CD4-positive, alpha-beta T cell treated with Interleukin-6 for 4 hours (primary cell): ENCODE data around the gene TBC1D14.
"Not testable (repeated sequence)": the region's sequence is repeated elsewhere in the genome, so short reads cannot be mapped to it uniquely, and the experiment has no call there.

Source experiments
- DNase-seq: peaks from one replicate; pipeline ENCODE4 v3.0.0-alpha.2; 2020; ENCODE audit warnings: mixed read lengths

The TBC1D14 gene

GRCh38 chr4:6910960-6911874, 1.6 kb downstream of the TBC1D14 start:
- no peak for DNase-seq

- not testable (repeated sequence) for DNase-seq
Observed at GRCh38 chr4:6911917-6912316, 2.3 kb downstream of the TBC1D14 start.

- no peak for DNase-seq
Observed at GRCh38 chr4:6912441-6912840, 2.8 kb downstream of the TBC1D14 start.

DNA sequence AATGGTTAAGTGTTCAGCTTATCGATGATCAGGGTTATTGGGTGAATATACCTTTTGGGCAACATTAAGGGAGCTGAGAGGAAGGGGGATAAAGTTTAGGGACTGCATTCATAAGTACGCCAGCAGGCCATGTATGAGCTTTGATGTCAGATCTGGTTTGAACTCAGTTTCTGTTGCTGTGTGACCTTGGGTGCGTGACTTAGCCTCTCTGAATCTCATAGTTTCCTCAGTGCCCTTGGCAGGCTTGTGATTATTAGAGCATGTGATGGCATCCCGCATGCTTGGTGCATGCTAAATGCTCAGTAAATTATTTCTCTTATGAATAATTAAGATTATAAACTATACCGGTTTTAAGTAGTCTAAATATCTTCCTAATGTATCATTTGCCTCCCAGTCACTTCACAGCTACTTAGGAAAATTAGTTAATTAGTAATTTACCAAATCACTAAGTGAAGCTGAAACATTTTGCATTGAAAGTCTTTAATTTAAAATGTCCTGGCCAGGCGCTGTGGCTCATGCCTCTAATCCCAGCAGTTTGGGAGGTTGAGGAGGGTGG, 3.8 kb downstream of the TBC1D14 start:
- no peak for DNase-seq

- DNase-seq: no peak
Observed at GRCh38 chr4:6914448-6914847, 4.8 kb downstream of the TBC1D14 start.

DNA sequence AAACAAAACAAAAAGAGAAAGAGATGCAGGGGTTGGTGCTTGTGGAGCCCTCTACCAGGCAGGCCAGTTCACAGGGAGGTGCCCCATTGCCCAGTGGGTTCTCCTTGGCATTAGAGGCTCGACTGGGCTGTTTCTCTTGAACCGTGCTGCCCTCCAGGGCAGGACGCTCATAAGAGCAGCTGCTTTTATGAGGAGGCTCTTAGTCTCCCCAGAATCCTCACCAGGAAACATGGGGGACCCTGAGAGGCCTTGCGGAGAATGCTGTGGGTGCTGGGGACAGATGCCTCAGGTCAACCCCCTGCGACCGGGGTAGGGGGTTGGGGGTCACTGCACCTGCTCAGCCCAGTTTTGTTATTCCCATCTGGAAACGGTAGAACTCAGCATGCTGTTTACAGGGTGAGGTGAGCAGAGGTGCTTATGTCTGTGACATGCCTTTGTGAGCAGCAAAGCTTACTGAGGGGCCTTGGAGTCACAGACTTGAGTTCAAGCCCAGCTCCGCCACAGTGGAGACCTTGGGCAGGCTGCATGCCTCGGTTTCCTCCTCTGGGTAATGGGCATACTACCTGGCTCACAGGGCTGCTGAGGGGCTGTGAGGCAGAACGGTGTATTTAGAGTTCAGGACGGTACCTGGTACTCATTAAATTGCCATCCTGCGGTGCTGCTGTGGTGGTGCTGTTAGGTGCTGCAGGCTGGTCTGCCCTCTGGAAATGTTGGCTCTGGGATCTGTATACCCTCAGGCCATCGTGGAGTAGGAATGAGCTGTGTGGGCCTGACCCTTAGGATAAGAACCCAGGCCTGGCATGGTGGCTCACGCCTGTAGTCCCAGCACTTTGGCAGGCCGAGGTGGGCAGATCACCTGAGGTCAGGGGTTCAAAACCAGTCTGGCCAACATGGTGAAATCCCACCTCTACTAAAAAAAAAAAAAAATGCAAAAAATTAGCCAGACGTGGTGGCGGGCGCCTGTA, 5.7 kb downstream of the TBC1D14 start:
- no peak for DNase-seq

GRCh38 chr4:6916069-6916586, 6.5 kb downstream of the TBC1D14 start:
- no peak for DNase-seq

- DNase-seq: peak; percentile 77
Observed at GRCh38 chr4:6916587-6917460, 7.2 kb downstream of the TBC1D14 start.

- DNase-seq: peak; percentile 48
Observed at GRCh38 chr4:6917461-6918271, 8.0 kb downstream of the TBC1D14 start.

- peak; percentile 47 for DNase-seq
Observed at GRCh38 chr4:6918338-6918737, 8.7 kb downstream of the TBC1D14 start.

DNA sequence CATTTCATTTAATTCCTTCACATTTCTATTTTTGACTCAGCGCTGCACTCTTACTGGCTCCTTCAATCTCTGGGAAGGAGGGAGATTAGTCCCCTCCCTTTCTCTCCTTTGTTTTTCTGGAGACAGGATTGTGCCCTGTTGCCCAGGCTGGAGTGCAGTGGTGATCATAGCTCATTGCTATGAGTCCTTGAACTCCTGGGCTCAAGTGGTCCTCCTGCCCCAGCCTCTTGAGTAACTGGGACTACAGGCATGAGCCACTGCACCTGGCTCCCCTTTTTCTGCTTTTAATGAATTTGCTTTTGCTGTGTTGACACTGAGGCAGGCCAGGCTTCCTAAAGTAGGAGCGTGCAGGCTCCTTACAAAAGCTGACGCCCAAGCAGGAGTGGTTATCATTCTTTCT, 10.5 kb downstream of the TBC1D14 start:
- DNase-seq: no peak

DNA sequence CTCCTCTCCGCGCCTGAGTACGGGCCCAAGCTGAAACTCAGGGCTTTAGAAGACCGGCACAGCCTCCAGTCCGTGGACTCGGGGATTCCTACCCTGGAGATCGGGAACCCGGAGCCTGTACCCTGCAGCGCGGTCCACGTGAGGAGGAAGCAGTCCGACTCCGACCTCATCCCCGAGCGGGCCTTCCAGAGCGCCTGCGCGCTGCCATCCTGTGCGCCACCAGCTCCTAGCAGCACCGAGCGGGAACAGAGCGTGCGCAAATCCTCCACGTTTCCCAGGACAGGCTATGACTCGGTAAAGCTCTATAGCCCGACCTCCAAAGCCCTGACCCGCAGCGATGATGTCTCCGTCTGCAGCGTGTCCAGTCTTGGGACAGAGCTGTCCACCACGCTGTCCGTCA, 13.9 kb downstream of the TBC1D14 start:
- DNase-seq: no peak

DNA sequence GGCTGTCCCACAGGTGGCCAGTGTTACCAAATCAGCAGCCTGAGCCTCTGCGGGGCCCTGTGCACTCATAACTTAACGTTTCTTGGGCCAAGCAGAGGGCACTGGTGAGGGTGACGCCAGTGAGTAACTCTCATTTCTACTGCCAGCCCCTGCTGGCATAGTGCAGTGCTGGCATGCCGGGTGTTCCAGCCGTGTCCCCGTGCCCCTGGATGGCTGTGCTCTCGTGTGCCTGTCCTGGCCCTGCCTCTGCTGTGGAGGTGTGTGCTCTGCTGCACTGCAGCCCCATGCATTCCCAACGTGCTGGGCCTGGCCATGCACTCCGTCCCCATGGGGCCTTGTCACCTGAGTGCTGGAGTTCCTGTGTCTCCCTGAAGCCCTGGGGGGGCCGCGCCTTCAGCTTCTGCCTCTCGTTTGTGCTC, 14.7 kb downstream of the TBC1D14 start:
- DNase-seq: no peak

GRCh38 chr4:6925357-6925836, 15.8 kb downstream of the TBC1D14 start:
- no peak for DNase-seq

- DNase-seq: no peak
Observed at GRCh38 chr4:6926081-6926480, 16.5 kb downstream of the TBC1D14 start.

DNA sequence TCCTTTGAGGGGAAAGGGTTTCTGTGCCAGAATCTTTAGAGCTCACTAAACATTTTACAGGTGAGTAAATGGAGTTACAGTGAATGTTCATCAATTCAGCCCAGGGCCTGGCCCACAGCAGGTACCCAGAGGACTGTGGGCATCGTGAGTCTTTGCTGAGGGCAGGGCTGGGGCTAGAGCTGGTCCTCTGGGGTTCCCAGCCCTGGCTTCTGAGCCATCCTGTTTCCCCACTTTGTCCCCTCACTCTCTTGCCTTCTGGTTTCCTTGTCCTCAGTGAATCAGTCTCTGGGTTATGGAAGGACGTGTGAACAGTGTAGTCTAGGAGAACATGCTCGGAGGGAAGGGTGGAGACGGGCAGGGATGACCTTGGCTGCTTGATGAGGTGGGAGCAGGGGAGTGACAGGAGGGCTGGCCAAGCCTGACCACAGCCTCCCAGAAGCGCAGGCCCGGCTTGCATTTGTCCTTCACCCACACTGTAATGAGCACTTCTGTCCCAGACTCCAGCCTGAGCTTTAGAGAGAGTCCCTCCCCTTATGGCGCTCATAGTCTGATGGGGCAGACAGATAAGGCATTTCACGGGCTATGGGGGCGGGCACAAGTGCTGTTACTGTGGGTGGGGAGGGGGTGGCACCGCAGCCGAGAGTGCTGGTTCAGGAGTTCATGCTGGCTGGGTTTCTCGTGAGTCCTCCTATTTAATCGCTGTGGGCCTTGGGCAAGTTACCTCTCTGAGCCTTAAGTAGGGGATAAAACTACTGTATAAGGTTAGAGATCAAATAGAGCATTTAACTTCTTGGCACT, 17.3 kb downstream of the TBC1D14 start:
- DNase-seq: peak; percentile 83

DNA sequence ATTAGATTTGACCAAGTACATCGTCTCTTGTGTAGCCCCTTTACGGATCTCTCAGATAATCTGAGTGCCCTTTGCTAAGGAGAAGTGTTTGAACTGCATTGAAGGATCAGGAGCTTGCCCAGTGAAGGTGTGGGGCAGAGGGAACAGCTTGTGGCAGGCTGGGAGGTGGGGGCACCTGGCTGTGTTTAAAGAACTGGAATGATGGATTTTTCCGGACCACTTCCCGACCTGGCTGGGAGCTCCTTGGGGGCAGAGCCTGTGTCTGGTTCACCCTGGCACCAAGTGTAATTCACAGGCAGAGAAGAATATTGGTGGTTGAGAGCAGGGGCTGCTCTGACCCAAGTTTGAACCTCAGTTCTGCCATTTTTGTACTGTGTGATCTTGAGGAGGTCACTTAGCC, 18.5 kb downstream of the TBC1D14 start:
- no peak for DNase-seq

GRCh38 chr4:6929339-6929811, 19.7 kb downstream of the TBC1D14 start:
- no peak for DNase-seq

GRCh38 chr4:6929812-6930464, 20.3 kb downstream of the TBC1D14 start:
- DNase-seq: no peak
